DMS114 treated with DMSO at 0.1 percent for 48 hours (cell line): ENCODE measurements around the gene SLC26A2.

Source experiments
- DNase-seq: peaks from one replicate; lab custom pipeline; 2025; ENCODE audit not compliant: unreplicated experiment; lab: John Stamatoyannopoulos, UW

The SLC26A2 gene

DNA sequence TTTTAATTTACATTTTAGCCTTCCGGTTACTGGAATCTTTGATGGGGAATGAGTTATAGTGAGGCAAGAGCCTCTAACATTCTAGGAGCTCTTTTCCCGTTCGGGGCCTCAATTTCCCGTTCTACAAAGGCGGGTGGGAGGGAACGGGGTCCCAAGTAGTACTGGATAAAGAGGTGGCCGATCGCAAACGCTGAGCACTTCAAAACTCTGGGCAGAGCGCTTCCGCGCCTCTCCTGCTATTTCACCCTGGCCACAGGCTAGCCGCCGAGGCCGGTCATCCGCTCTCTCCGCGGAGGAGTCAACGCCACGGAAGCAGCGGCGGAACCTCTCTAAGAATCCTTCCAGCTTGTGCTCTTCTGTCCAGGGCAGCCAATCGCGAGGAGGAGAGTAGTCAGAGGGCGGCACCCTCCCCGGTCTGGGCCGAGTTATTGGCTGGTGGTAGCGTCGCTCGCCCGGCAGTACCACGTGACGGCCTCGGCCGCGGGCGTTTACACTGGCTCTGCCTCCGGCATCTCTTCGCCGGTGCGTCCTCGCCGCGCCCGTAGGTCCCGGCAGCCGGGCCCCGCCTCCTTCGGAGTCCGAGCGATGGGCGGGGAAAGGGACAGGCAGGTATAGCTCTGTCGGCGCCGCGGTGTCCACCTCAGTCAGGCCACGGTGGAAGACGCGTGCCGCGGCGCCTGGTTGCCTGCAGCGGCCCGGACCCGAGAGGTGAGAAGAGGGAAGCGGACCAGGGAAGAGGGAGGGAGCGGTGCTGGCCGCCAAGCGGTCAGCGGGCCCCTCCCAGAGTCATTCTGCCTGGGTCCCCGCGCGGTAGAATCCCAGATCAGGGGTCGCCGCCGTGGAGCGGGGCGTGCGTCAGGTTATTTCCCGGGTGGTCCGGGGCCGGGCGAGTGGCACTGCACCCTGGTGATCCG is at the start of gene SLC26A2:
Gene SLC26A2, plus strand, starts transcription at position 487 of the 914 bp plus-strand sequence. CDS start 16,895 bp downstream, outside the sequence.
- peak; percentile 98 for DNase-seq

DNA sequence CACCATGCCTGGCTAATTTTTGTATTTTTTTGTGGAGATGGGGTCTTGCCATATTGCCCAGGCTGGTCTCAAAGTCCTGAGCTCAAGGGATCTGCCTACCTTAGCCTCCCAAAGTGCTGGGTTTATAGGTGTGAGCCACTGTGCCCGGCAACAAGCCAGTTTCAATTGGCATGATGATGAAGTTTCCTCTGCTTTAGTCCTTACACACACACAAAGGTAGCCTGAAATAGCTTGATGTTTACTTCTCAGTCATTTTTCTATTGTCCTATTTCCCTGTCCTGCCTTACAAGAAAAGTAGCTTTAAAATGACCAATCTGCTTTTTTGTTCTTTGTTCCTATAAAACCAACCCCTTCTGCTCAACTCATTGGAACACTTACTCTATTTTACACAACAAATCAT is 49.5 kb upstream of the SLC26A2 start:
- DNase-seq, result no peak

DNA sequence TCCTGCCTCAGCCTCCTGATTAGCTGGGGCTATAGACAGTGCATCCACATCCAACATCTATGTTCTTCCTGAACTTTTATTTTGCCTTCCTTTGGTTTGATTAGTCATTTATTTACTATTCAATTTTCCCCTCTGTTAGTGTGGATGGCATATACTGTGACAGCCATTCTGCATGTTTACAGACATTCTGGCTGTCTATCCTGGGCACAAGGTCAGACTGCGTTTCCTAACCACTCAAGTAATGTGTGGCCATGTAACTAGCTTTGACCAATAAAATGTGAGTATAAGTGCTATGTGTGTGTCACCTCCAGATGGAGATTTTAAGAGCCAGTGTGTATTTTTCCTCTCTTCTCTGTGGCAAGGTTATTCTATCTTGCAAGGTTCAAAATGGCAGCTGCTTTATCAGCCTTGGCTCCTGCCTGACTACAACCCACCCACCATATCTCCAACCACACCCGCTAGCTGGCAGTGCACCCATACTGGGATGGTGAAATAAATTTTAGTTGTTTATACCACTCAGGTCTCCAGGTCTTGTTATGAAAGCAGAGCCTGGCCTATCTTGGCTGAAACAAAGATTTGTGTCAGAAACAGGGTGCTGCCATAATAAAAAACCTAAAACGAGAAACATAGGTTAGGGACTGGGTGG is 48.2 kb upstream of the SLC26A2 start:
- no peak for DNase-seq

DNA sequence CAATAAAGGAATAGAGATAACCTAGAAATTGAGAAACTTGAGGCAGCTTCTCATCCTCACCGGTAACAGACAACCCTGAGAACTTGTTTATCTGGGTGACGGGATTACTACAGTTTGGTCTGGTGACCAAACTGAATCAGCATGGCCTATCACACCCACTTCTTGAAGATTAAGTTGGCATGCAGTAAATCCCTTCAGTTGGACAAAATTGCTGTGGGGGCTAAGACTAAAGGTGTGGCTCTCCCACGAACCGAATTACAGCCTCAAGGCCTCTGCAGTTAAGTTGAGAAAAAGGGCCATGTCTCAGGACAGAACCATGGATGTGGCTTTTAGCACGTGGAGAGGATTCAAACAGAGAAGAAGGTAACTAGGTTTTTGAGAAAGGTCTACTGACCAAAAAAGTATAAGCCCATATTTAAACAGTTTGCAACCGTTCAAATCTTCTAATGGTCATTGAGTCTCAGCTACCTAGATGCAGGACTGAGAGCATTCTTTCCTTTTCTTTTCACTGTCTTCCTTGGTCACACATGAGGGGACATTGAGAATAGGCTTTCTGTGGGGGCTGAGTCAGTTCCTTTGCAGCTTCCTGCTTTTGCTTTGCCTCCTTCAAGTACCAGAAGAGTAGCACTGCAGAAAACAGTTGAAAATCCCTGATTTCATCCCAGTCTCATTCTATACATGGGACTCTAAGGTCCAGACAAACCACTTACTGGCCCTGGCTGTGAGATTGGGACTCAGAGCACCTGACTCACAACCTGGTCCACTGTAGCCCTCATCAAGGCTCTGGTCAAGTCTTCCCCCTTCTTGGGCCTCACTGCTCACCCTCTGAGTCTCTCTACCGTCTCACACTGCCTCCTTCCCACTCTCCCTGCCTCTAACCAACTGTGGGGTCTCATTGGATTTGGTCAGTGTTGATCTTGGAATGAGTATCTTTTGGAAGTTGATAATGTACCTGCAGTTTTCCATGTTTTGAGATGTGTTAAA is 46.8 kb upstream of the SLC26A2 start:
- no peak for DNase-seq

DNA sequence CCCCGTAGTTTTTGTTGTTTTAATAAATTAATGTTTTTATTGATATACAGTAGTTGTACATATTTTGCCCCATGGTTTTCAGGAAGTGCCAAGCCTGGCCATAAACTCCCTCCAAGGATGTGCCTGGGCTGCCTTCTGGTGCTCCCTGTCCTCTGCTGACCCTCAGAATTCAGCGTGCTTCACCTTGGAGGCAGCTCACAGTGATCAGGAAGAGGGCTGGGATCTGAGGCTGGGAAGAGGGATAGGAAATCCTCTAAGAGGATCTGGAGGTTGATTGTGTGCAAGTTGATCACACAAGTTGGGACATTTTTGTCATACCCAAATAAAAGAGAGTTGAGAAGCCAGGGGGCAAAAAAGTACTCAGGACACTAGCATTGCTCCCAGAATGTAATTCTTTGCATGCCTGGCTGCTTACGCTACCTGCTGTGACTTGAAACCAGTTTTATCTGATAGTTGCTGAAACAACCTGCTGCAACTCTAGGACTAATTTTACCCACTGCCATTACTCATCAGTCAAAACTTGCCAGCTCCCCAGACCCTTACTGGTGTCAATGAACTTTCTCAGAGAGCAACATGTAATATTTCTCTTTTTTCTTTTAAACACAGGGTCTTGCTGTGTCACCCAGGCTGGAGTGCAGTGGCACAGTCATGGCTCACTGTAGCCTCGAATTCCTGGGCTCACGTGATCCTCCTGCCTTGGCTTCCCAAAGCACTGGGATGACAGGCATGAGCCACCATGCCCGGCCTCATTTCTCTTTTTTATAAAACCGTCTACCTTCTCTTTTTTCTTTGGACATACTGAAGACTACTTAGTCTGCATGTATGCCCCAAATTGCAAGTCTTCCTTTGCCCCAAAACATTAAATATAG is 44.9 kb upstream of the SLC26A2 start:
- DNase-seq, result no peak

DNA sequence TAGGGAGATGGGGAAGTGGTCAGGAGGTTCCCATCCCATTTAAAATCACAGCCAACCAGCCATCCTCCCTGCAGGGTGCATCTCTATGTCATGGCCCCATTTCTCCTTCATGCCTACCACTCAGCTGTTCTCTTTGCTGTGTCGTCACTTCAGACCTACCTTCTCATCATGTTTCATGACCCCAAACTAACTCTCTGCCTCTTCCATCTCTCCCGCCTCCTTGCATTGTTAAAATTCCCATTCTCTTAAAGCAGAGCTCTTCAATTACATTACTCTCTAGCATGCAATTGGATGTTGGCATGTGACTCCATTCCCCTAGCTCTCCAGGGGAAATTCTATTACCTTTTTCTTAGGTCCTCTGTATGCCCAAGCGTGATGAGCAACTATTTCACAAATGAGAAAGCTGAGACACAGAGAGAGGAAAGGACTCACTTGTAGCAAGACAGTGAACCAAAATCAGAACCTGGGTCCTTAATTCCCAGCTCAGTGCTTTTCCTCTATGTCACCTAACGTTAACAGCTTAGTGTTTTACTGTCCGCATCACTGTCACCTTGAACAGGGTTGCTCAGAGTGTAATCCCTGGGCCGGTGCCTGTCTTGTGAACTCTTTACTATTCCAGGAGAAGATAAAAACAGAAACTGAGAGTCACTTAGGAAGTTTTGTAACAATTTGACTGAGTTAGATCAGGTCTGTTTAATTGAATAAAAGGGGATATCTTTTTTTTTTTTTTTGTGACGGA is 44.1 kb upstream of the SLC26A2 start:
- DNase-seq, result no peak

DNA sequence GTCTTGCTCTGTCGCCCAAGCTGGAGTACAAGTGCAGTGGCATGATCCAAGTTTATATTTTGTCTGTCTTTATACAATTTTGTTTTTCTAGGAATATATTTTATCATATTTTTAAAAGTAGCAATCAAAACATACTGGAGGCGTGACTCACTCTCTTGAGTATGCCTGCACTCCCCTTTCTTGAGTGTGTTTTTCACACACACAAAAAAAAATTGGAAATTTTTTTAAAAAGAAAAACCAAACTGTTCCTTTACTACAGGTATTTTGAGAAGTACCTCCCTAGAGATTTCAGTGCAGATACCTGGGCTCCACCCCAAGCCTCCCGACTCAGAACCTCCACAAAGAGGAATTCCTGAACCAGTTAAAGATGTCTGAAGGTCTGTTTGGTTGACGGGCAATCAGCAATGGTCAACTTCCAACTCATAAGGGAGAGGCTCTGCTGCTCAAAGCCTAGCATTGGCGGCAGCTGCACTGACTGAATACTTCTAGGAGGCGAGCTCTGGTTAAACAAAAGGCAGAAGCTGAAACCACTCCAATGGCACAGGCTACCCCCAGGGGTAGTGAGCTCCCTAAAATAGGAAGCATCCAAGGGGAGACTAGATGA is 43.4 kb upstream of the SLC26A2 start:
- DNase-seq, result no peak

DNA sequence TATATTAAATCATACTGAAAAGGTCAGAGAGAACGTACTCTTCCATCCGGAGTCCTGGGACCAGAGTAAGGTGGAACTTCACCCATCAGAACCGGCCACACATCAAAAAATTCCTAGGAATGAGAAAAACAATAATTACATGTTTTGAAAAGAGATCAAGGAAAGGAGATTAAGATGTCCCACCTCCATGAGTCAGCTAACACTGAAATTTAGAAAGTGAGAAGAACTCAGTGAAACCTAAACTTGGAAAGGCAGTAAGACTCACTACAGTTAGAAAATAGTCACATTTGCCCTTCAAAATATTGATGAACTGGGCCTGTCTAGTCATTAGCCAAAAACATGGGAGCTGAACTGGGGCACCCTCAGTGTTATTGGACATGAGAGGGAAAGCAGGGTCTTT is 39.0 kb upstream of the SLC26A2 start:
- DNase-seq, result no peak

DNA sequence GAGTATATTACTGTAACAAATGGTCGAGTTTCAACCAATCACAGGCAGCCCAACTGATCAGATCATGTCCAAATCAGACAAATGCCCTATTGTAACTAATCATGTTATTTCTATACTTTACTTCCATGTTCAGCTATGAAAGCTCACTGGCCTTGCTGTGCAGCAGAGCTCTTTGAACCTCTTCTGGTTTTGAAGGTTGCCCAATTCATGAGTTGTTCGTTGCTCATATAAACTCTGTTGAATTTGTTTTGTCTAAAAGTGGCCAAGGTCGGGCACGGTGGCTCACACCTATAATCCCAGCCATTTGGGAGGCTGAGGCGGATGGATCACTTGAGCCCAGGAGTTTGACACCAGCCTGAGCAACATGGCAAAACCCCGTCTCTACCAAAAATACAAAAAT is 37.6 kb upstream of the SLC26A2 start:
- no peak for DNase-seq

DNA sequence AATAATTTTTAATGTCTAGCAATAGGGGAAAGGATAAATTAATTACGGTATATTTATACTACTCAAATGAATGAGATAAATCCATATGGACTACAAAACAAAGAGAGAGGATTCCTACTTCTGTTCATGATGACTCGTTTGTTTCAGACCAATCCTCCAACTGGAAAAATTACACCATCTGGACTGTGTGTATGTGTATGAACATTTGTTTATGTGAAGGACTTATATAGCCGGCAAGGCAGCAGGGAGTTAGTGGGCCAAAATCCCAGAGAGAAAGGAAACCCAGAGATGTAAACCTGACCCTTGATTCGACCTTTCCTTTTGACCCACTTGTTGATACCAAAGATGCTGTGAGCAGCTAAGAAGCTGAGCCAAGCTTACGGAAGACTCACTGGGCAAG is 36.1 kb upstream of the SLC26A2 start:
- DNase-seq, result no peak

DNA sequence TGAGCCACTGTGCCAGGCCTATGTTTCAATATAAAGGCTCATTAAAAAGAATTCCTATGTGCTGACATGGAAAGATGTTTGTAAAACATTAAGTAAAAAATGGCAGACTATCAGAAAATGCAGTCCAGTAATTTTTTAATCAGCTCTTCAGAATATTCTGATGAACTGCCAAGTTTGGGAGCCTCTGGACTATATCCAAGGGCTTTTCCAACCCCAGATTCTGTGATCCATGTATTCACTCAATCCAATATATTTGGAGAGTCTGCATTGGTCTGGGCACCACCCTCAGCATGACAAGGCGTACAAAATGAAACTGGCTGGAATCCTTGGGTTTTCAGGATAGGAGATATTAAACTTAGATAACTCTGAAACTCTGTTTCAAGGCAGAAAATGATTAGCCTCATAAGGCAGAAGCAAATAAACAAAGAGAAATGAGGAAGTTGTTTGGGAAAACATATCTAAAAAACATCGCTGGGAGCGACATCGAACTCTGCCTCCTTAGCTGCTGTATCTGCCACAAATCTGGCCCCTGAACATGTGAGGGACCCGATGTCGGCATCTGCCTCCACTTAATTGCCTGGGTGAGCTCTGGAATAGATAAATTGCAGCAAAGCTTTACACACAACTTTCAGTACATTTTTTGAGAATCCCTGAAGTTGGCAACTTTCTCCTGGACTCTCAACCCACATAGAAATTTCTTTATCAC is 30.4 kb upstream of the SLC26A2 start:
- DNase-seq, result no peak

DNA sequence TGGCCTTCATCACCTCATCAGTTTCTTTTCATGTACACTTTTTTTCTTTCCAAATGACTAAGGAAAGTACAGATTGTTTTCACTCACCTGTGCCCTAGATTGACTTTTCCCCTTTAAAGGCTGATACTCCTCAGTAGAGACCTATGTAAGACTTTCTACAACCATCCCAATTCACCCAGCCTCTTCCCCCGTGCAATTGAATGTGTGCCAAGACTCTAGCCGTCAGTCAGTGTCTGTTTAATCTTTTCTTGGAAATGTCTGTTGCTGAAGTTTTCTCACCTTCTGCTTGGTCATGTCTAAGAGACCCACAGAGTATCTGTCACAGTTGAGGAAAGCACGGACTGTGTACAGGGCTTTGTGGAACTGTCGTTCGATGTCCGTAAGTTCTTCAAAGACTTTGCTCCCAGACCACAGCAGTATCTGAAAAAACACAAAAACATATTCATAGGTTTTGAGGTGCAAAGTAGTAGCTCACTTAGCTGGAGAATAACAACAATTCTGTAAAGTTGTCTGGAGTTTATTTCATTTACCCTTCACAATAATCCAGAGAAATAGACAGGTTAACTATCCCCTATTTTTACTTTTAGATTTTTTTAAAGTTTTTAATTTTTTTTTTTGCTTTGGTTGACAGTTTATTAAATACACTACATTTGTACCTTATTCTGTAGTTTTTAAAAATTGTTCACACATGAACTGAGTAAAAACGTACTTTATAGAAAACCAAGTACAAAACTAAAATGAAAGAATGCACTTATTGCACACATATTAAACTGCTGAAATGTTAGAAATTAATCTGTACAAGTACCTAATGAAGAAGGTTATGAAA is 29.6 kb upstream of the SLC26A2 start:
- no peak for DNase-seq

DNA sequence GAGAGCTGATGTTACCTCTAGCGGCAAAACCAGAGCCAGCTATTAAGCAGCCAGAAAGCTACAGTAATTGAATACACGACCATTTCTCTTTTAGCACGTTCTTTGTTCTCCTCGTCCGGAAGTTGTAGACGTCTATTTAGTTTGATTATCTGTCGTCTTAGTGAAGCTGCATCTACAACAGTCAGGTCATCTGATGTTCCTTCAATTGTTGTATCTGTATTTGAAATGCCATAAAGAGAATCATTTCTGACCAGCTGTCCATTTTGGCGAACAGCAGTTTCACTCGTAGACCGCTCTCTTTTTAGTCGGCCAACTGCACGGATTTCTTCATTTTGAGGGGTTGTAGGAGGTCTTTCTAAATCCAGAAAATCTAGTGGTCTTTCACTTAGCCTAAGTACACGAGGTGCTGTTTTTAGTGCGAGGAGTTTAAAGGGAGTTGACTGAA is 28.5 kb upstream of the SLC26A2 start:
- DNase-seq, result peak; percentile 72

DNA sequence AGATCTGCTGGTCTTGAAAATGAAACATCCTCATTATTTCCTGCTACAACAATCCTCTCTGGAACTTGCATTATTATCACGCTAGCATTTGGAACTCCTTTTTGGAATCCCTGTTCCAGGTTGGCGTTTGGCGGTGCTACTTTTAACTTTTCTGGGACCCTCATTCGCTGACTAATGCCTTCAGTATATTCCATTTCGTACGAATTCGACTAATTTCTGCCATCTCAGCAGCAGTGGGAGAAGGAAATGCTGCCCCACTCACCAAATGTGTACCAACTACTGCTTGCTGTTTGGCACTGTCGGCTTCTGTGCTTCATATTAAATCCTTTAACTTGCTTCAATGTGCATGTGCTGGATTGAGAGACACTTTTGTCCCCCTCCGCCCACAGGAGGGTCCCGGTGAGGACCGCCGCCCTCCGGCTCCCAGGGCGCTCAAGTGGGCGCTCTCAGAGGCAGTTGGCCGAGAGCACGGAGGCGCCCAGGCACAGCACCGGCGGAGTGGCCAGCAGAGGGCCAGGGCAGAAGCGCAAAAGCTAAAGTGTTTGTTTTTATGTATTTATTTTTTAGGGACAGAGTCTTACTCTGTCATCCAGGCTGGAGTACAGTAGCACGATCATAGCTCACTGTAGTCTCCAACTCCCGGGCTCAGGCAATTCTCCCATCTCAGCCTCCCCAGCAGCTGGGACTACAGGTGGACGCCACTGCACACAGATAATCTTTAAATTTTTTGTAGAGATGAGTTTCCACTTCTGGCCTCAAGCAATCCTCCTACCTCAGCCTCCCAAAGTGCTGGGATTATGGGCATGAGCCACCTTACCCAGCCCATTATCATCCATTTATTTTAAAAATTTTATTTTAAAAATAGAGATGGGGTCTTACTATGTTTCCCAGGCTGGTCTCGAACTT is 27.9 kb upstream of the SLC26A2 start:
- DNase-seq, result peak; percentile 71

DNA sequence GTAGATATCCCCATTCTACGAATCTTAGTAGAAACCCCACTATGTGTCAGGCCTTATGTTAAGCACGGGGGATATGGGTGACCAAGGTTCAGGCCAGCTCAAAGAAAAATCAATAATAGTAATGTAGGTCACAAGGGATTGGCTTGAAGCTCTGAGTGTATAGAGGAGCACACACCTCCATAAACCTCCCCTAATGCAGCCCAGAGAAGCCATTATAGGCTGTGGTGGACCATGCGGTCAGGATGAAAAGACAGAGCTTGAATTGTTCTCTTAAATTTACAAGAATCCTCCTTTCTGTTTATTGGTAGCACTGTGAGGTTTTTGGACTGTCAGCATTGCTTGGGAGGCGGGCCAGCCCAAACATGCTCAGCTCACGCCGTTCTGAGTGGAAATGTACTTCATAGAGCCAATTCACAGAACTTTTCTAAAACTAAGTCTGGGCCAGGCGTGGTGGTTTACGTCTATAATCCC is 25.1 kb upstream of the SLC26A2 start:
- DNase-seq, result no peak

DNA sequence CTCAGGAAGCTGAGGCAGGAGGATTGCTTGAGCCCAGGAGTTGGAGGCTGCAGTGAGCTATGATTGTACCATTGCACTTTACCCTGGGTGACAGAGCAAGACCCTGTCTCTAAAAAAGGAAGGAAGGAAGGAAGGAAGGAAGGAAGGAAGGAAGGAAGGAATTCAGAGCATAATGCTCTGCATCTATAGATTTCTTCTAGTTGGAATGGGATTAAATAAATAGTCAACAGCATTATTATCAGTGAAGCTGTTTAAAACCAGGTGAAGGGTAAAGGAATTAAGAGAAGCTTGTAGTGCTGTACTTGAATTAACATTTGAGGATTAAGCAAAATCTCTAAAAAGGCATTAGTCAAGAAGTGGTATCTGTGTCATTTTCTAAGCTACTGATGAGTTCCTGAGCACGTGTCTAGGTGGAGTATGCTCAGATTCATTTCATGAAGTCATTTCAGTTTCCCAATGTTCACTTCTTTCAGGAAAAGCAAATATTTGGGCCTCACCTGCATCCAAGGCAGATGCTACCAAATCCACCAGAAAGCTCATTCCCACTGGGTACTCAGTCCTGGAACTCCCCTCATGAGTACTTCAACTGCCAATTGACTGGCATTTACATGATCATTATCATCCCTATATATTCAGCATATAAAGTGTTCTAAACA is 24.4 kb upstream of the SLC26A2 start:
- no peak for DNase-seq
